MCF 10A (cell line): ENCODE results near the gene SLC2A4. TPM values are rescaled to one million over a fixed set of nuclear protein-coding genes. Genes with fewer than 3 reads are reported as not detected.

Source experiments
- BruUV-seq: library from RNA; stranded (reverse); fragments of 400-500 nt; replicated peaks from 2 replicates; lab custom pipeline; 2021; lab: Mats Ljungman, UMichigan
- CTCF ChIA-PET: fragments of 300-600 bp; sonication (Branson Sonifier 250); formaldehyde crosslinking; extraction: SDS; loops from one replicate; lab custom pipeline; 2021; ENCODE audit warnings: antibody characterized with exemption, inconsistent platforms; lab: Yijun Ruan, JAX
- POLR2A ChIA-PET: fragments of 300-600, 350-650 bp; sonication (Branson Sonifier 250); formaldehyde crosslinking; extraction: SDS; loops from one replicate; lab custom pipeline; 2020; ENCODE audit warnings: antibody characterized with exemption, inconsistent platforms; lab: Yijun Ruan, JAX
- DNase-seq: peaks from one replicate; pipeline ENCODE4 v3.0.0-alpha.2; 2018; ENCODE audit not compliant: unreplicated experiment
- H3K27ac Mint-ChIP-seq: one replicate; pipeline ENCODE4 v1.8.0; 2022; ENCODE audit warnings: mild to moderate bottlenecking, low read depth, mixed read lengths; ENCODE audit not compliant: unreplicated experiment
- H3K27me3 Mint-ChIP-seq: one replicate; pipeline ENCODE4 v1.8.0; 2022; ENCODE audit warnings: mixed read lengths; ENCODE audit not compliant: insufficient read depth, unreplicated experiment
- H3K36me3 Mint-ChIP-seq: one replicate; pipeline ENCODE4 v1.8.0; 2022; ENCODE audit warnings: mild to moderate bottlenecking, moderate library complexity, mixed read lengths; ENCODE audit not compliant: insufficient read depth, unreplicated experiment
- H3K4me1 Mint-ChIP-seq: one replicate; pipeline ENCODE4 v1.8.0; 2022; ENCODE audit warnings: mixed read lengths; ENCODE audit not compliant: insufficient read depth, unreplicated experiment
- H3K4me3 Mint-ChIP-seq: one replicate; pipeline ENCODE4 v1.8.0; 2022; ENCODE audit warnings: mild to moderate bottlenecking, moderate library complexity, mixed read lengths; ENCODE audit not compliant: unreplicated experiment
- H3K9me3 Mint-ChIP-seq: one replicate; pipeline ENCODE4 v1.8.0; 2022; ENCODE audit warnings: mixed read lengths; ENCODE audit not compliant: unreplicated experiment
- CTCF ChIP-seq: fragments of 200-600 bp; IDR thresholded peaks from one replicate; pipeline ENCODE4 v1.8.0; 2022; ENCODE audit warnings: antibody characterized with exemption, mild to moderate bottlenecking; ENCODE audit not compliant: unreplicated experiment
- intact Hi-C: fragments of 100-400 bp; cut with micrococcal nuclease; formaldehyde crosslinking; loops from 2 replicates; pipeline ENCODE4 v1.14.1; 2022
- total RNA-seq: library from RNA; stranded (reverse); gene quantifications from 2 replicates; pipeline ENCODE4 v1.2.3, GENCODE V29; 2022

SLC2A4 gene
- total RNA-seq, 1 experiment from 2014 or later: not detected

GRCh38 chr17:7258731-7259554, 22.6 kb upstream of the SLC2A4 start:
- Mint-ChIP-seq H3K4me3 (peak overlapping the region; percentile 73), H3K36me3 (peaks cover 53% of the 10 kb centered on the region), H3K9me3 (no peaks in the 10 kb centered on the region), H3K27ac (peak overlapping the region; percentile 79), H3K4me1 (peaks cover 33% of the 10 kb centered on the region), H3K27me3 (no peaks in the 10 kb centered on the region)
- ChIA-PET CTCF (interaction anchor here (0.5 to 1.8 kb wide), 5 partner anchors 13 to 442 kb away, joined by 3 to 7 read pairs (median 4); partner anchors contain the start of gene SLC2A4), POLR2A (interaction anchor here (0.5 to 7.7 kb wide), 11 partner anchors 8 to 897 kb away, joined by 3 to 92 read pairs (median 7); partner anchors contain the start of genes ACADVL, CNTROB, CTDNEP1 and DLG4)
- BruUV-seq: no TSS peak
- intact Hi-C loops: no loop called here
- no peak for TF ChIP-seq CTCF
- peak; percentile 96 for DNase-seq

GRCh38 chr17:7259555-7259889, 22.0 kb upstream of the SLC2A4 start:
- POLR2A ChIA-PET: interaction anchor here (0.5 to 7.7 kb wide), 12 partner anchors 8 to 897 kb away, joined by 3 to 92 read pairs (median 6); partner anchors contain the start of genes ACADVL, CNTROB, CTDNEP1 and DLG4
- Mint-ChIP-seq H3K4me1 (peaks cover 36% of the 10 kb centered on the region), H3K36me3 (peaks cover 48% of the 10 kb centered on the region), H3K4me3 (peak overlapping the region; percentile 73), H3K9me3 (no peaks in the 10 kb centered on the region), H3K27me3 (no peaks in the 10 kb centered on the region), H3K27ac (peak overlapping the region; percentile 79)
- TSS peak; percentile 62 for BruUV-seq
- CTCF ChIA-PET: interaction anchor here (0.5 to 1.8 kb wide), 4 partner anchors 13 to 41 kb away, joined by 4 to 7 read pairs (median 4); partner anchors contain the start of gene SLC2A4
- intact Hi-C loops: no loop called here
- TF ChIP-seq CTCF: no peak
- DNase-seq: no peak

- POLR2A ChIA-PET: interaction anchor here (0.9 to 7.7 kb wide), 10 partner anchors 9 to 225 kb away, joined by 3 to 92 read pairs (median 8); partner anchors contain the start of genes ACADVL, CTDNEP1, DLG4 and DVL2
- CTCF ChIA-PET: interaction anchor here (0.9 to 1.8 kb wide), 3 partner anchors 21 to 40 kb away, joined by 4 to 7 read pairs (median 4); partner anchors contain the start of gene SLC2A4
- intact Hi-C loops: no loop called here
- peak overlapping the region; percentile 73 for H3K4me3 Mint-ChIP-seq
- H3K4me1 Mint-ChIP-seq: peaks cover 36% of the 10 kb centered on the region
- no peak for TF ChIP-seq CTCF
- no peak for DNase-seq
- no peaks in the 10 kb centered on the region for H3K27me3 Mint-ChIP-seq
- peaks cover 41% of the 10 kb centered on the region for H3K36me3 Mint-ChIP-seq
- H3K27ac Mint-ChIP-seq: peak overlapping the region; percentile 79
- H3K9me3 Mint-ChIP-seq: no peaks in the 10 kb centered on the region
- no TSS peak for BruUV-seq
Observed at GRCh38 chr17:7260151-7260550, 21.4 kb upstream of the SLC2A4 start.
